HG02642 (cell line): ENCODE results near the gene TXNRD1.
"Not testable (repeated sequence)": the region's sequence is repeated elsewhere in the genome, so short reads cannot be mapped to it uniquely, and the experiment has no call there.

Experiments used
- ATAC-seq: cut with Tn5 transposase; IDR thresholded peaks from one replicate; pipeline ENCODE4 v1.9.1; 2021; ENCODE audit warnings: mild to moderate bottlenecking; ENCODE audit not compliant: unreplicated experiment, poor library complexity

The TXNRD1 gene

DNA sequence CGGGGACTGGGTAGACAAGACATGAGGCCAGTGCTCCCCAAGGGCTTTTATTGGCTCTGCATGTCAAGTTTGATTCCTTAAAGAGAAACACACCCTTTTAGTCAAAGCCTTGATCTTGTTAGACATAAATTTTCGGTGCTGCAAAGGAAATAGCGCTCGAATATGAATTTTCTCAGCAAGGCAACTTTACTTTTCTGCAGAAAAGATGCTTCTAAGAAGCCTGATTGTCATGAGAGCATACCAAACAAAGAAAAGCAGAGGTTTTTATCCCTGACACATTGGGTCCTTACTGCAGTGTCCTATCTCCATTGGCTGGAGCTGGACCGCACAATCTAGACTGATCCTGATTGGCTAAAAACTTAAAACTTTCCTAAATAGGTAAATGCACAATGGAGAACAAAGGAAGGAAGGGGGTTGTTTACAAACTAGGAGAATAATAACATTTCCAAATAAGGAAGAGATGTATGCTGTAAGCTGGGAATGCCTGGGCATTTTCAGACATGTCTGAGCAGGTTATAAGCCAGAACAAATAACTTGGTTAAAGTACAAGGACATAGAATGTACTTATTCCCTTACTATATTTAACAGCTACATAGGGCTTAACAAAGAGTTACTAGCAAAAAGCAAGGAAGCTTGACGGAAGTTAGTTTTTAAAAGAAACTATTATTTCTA, 17.2 kb downstream of the TXNRD1 start:
- ATAC-seq, result no peak

DNA sequence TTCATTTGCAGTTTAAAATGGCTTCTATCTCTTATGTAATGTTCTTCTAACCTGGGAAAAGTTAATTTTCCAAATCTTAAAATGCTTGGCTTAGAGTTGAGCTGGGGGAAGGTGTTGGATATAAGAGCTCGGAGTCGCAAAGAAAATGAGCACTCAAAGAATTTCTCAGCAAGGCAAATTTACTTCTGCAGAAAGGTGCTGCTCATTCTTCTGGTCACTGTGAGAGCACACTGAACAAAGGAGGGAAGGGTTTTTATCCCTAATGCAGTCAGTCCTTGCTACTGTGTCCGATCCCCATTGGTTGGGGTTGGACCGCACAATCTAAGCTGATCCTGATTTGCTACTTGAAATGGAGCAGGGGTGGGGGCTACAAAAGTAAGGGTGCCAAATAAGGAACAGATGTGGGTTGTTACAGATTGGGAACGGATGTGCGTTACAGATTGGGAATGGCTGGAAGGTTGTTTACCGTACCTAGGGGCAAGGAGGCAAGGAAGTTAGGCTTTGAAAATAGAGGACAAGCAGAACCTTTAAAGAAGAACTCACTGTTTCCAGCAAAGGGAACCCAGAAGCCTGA, 19.4 kb downstream of the TXNRD1 start:
- no peak for ATAC-seq

DNA sequence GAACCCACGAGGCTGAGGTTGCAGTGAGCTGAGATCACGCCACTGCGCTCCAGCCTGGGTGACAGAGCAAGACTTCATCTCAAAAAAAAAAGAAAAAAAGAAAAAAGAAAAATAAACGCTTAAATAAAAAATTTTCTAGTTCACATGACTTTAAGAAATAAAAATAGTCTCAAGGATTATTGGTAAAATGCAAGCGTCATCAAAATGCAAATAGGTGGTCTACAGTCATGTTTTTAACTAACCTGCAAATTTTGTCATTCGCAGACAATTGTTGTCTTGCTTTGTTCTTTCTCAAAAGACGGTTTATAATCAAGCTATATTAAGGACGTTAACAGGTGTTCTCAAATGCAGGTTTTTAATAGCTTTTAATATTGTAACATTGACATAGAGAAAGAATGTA, 22.4 kb downstream of the TXNRD1 start:
- ATAC-seq, result no peak

DNA sequence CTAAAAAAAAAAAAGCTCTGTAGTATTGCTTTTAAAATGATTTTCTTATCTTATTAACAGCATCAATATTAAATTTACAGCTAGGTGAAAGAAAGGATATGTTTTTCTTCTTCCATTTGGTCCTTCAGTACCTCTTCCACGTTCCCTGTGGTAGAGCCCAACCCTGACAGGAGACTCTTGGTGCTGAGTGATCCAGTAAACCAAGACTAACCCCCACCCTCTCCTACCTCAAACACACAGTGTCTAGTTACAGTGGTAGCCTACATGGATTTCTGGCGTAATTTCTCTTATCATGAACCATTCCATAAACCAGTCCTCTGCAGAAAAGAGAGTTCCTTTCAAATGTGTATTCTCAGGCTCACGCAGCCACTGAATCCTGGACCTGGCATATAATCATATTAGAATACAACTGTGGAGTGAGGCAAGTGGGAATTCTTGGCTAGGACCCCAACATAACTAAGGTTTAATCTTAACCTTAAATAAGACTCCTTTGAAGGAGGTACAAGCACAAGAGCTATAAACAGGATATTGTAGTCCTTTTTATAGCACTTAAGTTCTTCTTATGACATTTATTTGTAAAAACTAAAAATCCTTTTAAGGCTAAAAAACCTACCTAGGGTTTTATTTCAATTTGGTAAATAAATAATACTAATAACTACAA, 27.1 kb downstream of the TXNRD1 start:
- ATAC-seq, result no peak

DNA sequence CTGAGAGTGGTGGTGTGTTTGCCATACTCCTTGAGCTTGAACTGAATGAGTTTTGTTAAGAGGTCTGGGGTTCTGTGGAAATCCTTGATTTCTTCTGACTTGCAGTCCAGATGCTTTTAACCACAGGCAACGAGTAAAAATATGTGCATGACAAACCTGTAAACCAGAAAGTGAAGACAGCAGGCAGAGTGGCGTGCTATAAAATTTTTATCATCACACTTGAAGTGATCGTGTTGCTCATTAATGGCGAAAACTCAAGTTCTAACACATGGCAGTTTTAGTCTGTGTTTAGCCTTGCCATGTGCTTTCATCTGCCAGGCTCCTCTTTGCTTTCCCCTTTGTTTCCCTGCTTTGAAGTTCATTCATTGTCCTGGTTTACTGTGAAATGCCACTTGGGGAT, 28.0 kb downstream of the TXNRD1 start:
- no peak for ATAC-seq

DNA sequence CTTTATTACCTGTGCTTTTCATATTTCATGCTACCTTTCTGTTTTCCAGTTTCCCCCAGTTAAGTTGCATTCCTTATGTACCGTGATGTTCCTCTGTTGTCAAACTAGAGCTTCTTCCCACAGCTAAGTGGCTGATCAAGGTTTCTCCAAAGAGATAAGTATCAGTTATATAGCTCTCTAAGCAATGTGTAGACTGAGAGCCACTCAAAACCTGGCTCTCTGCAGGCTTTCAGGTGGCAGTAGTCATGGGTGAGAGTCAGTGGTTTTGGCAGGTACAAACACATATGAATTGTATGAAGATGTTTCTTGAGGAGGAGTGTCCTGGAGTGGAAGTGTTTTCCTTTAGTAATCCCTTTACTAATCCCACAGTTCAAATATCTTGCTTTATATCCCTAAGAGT, 28.4 kb downstream of the TXNRD1 start:
- ATAC-seq, result no peak

DNA sequence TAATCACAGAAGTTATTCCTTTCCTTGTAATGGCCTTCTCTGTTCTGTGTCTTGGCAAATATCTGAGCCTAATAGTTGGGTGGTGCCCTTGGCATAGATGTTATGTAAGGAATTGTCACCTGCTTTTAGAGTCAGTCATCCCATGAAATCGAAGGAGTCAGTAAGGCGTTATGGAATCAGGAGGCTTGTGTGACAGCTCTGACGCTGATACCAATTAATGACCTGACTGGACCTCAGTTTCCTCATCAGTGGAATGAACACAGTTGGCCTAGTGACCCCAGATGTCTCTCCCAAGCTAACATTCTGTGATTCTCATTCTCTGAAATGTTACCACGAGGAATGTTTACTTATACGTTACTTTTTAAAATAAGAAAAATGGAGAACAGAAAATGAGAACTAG, 32.1 kb downstream of the TXNRD1 start:
- ATAC-seq, result no peak

DNA sequence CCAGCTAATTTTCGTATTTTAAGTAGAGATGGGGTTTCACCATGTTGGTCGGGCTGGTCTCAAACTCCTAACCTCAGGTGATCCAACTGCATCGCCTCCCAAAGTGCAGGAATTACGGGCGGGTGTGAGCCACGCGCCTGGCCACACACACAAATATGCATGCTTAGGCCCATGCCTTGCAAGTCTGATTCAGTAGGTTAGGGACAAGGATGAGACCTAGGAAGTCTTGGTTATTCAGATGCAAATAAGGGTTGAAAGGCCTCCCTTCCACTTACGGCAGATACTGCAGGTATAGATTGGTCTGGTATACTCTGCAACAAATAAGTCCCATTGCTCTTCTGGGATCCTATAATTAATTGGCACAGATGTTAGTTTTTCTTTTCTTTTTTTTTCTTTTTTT, 32.9 kb downstream of the TXNRD1 start:
- ATAC-seq, result no peak

DNA sequence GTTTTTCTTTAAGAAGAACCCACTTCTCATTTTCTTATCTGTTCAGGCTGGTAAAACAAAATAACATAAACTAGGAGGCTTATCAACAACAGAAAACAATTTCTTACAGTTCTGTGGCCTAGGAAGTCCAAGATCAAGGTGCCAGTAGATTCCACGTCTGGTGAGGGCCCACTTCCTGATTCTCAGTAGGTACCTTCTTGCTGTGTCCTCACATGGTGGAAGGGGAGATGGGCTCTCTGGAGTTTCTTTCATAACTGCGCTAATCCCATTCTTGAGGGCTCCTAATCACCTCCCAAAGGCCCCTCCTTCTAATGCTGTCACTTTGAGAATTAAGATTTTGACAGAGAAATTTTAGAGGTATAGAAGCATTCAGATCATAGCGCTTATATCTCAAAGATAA, 33.4 kb downstream of the TXNRD1 start:
- no peak for ATAC-seq

DNA sequence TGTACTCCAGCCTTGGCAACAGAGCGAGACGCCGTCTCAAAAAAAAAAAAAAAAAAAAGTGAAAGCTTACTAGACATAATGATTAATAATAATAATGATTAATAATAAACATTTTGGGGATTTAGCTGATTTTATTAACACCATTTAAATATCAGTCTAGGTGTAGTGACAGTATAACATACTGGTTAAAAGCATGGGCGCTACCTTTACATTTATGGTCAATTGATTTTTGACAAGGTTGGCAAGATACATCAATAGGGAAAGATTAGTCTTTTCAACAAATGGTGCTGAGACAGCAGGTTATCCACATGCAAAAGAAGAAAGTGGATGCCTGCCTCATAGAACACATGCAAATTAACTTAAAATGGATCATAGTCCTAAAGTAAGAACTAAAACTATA, 34.3 kb downstream of the TXNRD1 start:
- no peak for ATAC-seq

DNA sequence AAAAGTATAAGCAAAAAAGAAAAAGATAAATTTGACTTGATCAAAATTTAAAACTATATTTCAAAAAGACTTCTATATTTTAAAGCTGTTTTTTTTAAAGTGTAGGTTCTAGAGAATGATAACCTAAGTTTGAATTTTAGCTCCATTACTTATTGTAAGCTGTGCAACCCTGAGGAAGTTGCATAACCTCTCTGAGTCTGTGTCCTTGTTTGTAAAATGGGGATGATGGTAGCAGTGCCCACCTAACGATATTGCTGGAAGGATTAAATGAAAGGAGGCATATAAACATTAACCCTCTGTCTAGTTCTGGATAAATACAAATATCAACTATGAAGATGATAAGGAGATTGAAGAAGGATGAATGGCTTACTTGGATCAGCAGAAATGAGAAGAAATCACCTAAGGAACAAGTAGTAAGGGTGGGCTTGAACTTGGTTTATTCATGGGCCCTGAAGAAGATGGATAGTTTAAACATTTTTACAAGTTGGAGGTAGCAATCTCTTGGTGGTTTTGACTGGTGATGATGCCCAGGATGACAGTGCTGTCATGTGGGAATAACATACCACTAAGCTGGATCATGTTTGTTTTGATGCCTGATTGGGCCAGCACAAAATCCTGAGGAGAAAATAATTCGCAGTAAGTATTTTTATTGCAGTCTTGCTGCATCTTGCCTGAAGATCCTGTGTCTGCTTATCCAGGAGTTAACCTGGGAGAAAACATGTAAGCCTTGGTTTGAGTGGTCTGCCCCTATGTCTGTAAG, 35.0 kb downstream of the TXNRD1 start:
- ATAC-seq, result no peak

DNA sequence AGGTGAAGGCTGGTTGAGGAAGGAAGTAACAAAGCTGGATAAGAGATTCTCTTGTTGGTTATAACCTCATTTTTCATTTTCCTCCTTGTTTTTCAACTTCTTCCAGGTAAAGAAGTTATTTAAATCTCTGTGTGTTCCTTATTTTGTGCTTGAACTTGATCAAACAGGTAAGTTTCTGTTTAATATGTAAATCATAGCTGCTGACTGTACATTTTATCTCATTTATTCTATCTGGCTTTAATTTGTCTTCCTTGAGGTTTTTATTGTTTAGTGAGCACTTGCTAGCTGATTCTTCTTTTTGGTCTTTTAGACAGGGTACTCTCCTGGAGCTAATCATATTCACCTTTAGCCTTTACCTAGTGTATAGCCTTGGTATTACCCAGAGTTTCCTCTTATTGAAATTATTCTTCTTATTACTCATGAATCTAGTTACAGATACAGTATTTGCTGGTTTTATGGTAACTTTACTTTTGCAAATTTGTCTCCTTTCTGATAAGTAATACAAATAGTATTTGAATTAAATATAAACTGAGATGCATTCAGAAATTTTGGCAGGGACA, 42.4 kb downstream of the TXNRD1 start:
- no peak for ATAC-seq

DNA sequence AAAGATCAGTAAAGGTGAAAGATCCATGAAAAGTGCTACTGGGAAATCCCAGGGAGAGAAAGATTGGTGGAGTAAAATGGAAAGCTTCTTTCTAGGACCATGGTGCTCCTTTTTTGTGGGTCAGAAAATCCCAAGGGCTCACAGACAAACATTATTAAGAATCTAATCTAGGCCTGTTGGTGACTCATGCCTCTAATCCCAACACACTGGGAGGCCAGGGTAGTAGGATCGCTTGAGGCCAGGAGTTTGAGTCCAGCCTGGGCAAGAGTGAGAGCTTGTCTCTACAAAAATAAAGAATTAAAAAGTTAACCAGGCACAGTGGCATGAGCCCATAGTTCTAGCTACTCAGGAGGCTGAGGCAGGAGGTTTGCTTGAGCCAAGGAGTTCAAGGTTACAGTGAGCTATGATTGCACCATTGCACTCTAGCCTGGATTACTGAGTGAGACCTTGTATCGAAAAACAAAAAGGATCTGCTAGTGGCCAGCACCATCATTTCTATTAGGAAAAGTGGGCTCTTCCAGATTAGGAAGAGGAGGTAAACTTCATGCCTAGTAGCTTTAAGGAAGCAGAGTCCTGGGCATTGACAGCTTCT, 43.0 kb downstream of the TXNRD1 start:
- ATAC-seq, result no peak

DNA sequence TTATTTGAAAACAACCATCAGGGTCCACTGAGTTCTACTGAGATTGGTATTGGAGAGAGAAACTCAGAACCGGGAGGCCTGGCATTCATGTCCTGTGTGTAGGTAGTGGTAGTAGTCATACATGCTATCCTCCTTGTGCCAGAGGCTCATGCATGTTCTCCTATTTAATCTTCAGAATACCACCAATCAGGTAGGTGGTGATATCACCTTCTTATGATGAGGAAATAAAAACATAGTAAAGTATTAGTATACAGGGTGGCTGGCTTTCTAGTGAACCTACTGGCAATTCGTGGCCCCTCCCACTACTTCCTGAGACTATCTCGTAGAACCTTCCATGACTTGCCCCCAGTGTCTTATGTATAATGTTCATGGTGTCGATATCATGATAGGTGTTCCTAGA, 47.4 kb downstream of the TXNRD1 start:
- ATAC-seq, result no peak

DNA sequence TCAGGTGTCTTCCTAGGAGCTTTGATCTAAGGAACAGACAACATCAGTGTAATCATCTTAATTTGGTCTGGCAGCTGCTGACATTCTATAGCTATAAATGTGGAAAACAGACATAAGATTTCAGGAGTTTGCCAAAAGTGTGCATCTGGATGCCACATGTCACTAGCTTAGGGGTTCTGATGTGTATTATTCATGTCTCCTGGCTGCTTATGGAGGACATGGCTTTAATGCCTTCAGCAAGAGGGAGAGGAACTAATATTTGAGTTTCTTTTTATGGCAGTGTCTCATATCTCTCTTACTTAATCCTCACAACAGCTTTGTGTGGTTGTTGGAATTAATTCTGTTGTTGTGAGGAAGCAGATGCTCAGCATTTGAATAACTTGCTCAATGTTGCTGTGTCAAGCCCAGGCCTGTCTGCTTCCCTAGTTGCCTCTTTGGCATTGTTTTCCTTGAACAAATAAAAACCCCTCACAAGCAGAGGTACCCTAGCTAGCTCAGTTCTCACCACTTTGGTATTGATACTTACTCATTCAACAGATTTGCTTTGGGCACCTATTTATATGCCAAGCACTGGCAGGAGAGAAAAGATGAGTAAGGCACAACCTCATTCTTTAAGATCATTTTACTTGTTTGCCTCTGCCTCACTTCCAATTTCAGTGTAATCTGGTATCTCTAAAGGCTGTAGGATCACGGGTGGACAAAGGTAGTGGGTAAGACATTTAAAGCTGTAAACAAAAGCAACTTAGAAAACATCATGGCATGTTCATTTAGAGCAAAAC, 48.2 kb downstream of the TXNRD1 start:
- ATAC-seq, result no peak

DNA sequence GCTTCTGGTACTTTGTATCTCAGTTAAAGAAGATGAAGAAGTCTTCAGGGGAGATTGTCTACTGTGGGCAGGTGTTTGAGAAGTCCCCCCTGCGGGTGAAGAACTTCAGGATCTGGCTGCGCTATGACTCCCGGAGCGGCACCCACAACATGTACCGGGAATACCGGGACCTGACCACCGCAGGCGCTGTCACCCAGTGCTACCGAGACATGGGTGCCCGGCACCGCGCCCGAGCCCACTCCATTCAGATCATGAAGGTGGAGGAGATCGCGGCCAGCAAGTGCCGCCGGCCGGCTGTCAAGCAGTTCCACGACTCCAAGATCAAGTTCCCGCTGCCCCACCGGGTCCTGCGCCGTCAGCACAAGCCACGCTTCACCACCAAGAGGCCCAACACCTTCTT, 49.9 kb downstream of the TXNRD1 start:
- ATAC-seq, result not testable (repeated sequence)

DNA sequence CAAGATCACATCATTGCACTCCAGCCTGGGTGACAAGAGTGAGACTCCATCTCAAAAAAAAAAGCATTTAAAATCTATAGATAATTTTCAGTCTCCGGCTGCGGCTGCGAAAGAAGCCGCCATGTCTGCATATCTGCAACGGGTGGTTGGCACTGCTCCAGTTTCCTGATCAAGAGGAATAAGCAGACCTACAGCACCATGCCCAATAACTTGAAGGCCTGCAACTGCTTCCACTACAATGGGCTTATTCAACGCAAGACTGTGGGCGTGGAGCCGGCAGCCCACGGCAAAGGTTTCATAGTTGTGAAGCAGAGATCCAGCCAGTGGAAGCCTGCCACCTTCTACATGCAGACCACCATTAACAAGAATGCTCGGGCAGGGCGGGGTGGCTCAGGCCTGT, 57.4 kb downstream of the TXNRD1 start:
- ATAC-seq, result no peak

DNA sequence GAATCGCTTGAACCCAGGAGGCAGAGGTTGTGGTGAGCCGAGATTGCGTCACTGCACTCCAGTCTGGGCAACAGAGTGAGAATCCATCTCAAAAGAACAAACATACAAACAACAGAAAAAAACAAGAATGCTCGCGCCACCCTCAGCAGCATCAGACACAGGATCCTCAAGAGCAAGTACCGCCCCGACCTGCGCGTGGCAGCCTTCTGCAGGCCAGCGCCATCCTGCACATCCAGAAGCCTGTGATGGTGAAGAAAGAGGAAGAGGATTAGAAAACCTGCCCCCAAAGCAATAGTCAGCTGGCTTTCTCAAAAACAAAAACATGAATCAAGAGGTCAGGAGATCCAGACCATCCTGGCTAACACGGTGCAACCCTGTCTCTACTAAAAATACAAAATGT, 57.9 kb downstream of the TXNRD1 start:
- ATAC-seq, result no peak

DNA sequence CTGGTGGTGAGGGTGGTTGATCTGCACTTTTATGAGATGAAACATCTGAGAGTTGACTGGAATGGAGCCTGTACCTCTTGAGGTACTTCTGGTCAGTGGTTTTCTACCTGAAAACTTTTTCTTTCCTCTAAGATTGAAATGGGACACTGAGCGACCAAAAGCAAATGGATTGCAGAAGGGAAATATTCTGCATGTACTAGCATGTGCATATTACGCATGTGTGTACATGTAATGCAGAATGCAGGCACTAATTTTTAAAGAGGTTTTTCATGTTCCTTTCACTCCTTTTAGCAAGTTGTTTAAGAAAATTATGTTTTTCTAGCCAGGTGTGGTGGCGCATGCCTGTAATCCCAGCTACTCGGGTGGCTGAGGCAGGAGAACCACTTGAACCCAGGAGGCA, 59.2 kb downstream of the TXNRD1 start:
- no peak for ATAC-seq

DNA sequence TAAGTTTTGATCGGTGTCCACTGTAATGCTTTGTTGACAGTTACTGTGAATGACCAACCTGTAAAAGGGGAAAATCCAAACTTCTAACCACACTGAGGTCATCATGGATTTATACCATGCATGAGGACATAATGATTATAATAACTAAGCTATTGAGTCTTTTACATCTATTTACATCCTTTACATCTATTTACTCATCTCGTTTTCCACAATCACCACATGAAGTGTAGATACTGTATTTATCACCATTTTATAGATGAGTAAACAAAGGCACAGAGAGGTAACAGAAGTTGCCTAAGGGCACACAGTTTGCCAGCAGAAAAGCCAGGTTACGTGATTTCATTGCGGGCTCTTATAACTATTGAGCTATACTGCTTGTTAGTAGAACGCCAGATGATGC, 60.1 kb downstream of the TXNRD1 start:
- peak; percentile 24 for ATAC-seq
